Loucy (cell line): ENCODE measurements around the gene APOBEC4.

Experiments used
- H2AFZ ChIP-seq: fragments of 200-600 bp; sonication (generic); 2 replicates; pipeline ENCODE4 v1.6.0; 2016; ENCODE audit warnings: antibody characterized with exemption, mild to moderate bottlenecking, low read length, moderate library complexity
- H3F3A ChIP-seq: fragments of 200-600 bp; 2 replicates; pipeline ENCODE4 v1.6.0; 2016; ENCODE audit warnings: antibody characterized with exemption, low read depth, mild to moderate bottlenecking
- H3K27me3 ChIP-seq: fragments of 200-600 bp; sonication (generic); 2 replicates; pipeline ENCODE4 v1.6.1; 2014; ENCODE audit warnings: low read length, mild to moderate bottlenecking; ENCODE audit not compliant: insufficient read depth, poor library complexity, severe bottlenecking
- H3K36me3 ChIP-seq: fragments of 200-600 bp; sonication (generic); 2 replicates; pipeline ENCODE4 v1.6.1; 2016; ENCODE audit warnings: low read length; ENCODE audit not compliant: insufficient read depth
- H3K4me1 ChIP-seq: fragments of 200-600 bp; sonication (generic); 2 replicates; pipeline ENCODE4 v1.5.1; 2014; ENCODE audit warnings: low read length, mild to moderate bottlenecking; ENCODE audit not compliant: insufficient read depth, poor library complexity, severe bottlenecking
- H3K4me2 ChIP-seq: fragments of 200-600 bp; sonication (generic); 2 replicates; pipeline ENCODE4 v1.6.0; 2014; ENCODE audit warnings: antibody characterized with exemption, low read length, low read depth, mild to moderate bottlenecking; ENCODE audit not compliant: poor library complexity, severe bottlenecking
- H3K4me3 ChIP-seq: fragments of 200-600 bp; sonication (generic); 2 replicates; pipeline ENCODE4 v1.5.1; 2014; ENCODE audit warnings: low read length, mild to moderate bottlenecking, mixed read lengths; ENCODE audit not compliant: poor library complexity, severe bottlenecking
- H3K79me2 ChIP-seq: fragments of 200-600 bp; sonication (generic); 2 replicates; pipeline ENCODE4 v1.6.1; 2014; ENCODE audit warnings: low read length; ENCODE audit not compliant: insufficient read depth
- H3K9ac ChIP-seq: fragments of 200-600 bp; sonication (generic); 2 replicates; pipeline ENCODE4 v1.6.0; 2014; ENCODE audit warnings: mild to moderate bottlenecking, low read depth, low read length, moderate library complexity; ENCODE audit not compliant: poor library complexity, severe bottlenecking
- H3K9me2 ChIP-seq: fragments of 200-600 bp; sonication (generic); replicated peaks from 2 replicates; pipeline ENCODE4 v1.6.1; 2016; ENCODE audit warnings: low read depth, low read length, mixed read lengths
- H3K9me3 ChIP-seq: fragments of 200-600 bp; sonication (generic); 2 replicates; pipeline ENCODE4 v1.6.1; 2014; ENCODE audit warnings: mild to moderate bottlenecking, antibody characterized with exemption, low read length, low read depth; ENCODE audit not compliant: insufficient read depth
- H4K20me1 ChIP-seq: fragments of 200-600 bp; sonication (generic); 2 replicates; pipeline ENCODE4 v1.6.0; 2014; ENCODE audit warnings: antibody characterized with exemption, low read length, mild to moderate bottlenecking; ENCODE audit not compliant: insufficient read depth, poor library complexity, severe bottlenecking
- CTCF ChIP-seq: fragments of 200-600 bp; sonication (generic); conservative IDR thresholded peaks from 2 replicates; pipeline ENCODE4 v1.5.1; 2014; ENCODE audit warnings: mild to moderate bottlenecking, antibody characterized with exemption, low read length
- EZH2phosphoT487 ChIP-seq: fragments of 200-600 bp; IDR thresholded peaks from 2 replicates; pipeline ENCODE4 v1.6.1; 2018; ENCODE audit warnings: antibody characterized with exemption, mild to moderate bottlenecking, moderate library complexity, borderline replicate concordance

APOBEC4 gene

GRCh38 chr1:183654706-183655105 is 1.6 kb upstream of the APOBEC4 start:
- peaks cover 22% of the 10 kb centered on the region for H3K4me1 ChIP-seq
- H2AFZ ChIP-seq, result peak overlapping the region; percentile 69; the same call in 1 of the 2 replicates
- H3K9me2 ChIP-seq, result no peaks in the 10 kb centered on the region
- no peak overlapping the region for H3K9ac ChIP-seq
- H3F3A ChIP-seq, result no peaks in the 10 kb centered on the region
- no peaks in the 10 kb centered on the region for H3K27me3 ChIP-seq
- no peaks in the 10 kb centered on the region for H3K79me2 ChIP-seq
- H3K4me3 ChIP-seq, result no peak overlapping the region
- TF ChIP-seq EZH2phosphoT487, result no peak
- TF ChIP-seq CTCF, result no peak
- H3K36me3 ChIP-seq, result no peaks in the 10 kb centered on the region
- no peaks in the 10 kb centered on the region for H4K20me1 ChIP-seq
- H3K4me2 ChIP-seq, result no peak overlapping the region
- no peaks in the 10 kb centered on the region for H3K9me3 ChIP-seq

GRCh38 chr1:183653876-183654451 is 848 bp upstream of the APOBEC4 start:
- H3K9ac ChIP-seq, result no peak overlapping the region
- no peaks in the 10 kb centered on the region for H3K9me2 ChIP-seq
- H3K4me2 ChIP-seq, result no peak overlapping the region
- H2AFZ ChIP-seq, result no peak overlapping the region
- no peaks in the 10 kb centered on the region for H3K36me3 ChIP-seq
- no peak overlapping the region for H3K4me3 ChIP-seq
- no peak for TF ChIP-seq CTCF
- no peak for TF ChIP-seq EZH2phosphoT487
- peaks cover 22% of the 10 kb centered on the region for H3K4me1 ChIP-seq
- H3K79me2 ChIP-seq, result no peaks in the 10 kb centered on the region
- no peaks in the 10 kb centered on the region for H4K20me1 ChIP-seq
- no peaks in the 10 kb centered on the region for H3K27me3 ChIP-seq
- H3K9me3 ChIP-seq, result no peaks in the 10 kb centered on the region
- no peaks in the 10 kb centered on the region for H3F3A ChIP-seq

- Histone ChIP-seq H3K4me2 (no peak overlapping the region), H3K9ac (no peak overlapping the region)
These were observed 312 bp upstream of the APOBEC4 start for GRCh38 chr1:183653462-183653794.

More at GRCh38 chr1:183653462-183653794, 312 bp upstream of the APOBEC4 start:
- no peaks in the 10 kb centered on the region for H3K9me3 ChIP-seq
- H3K4me3 ChIP-seq, result no peak overlapping the region
- TF ChIP-seq CTCF (no peak), EZH2phosphoT487 (no peak)
- no peaks in the 10 kb centered on the region for H3K27me3 ChIP-seq
- H3F3A ChIP-seq, result no peaks in the 10 kb centered on the region
- H2AFZ ChIP-seq, result no peak overlapping the region
- peaks cover 22% of the 10 kb centered on the region for H3K4me1 ChIP-seq
- no peaks in the 10 kb centered on the region for H3K9me2 ChIP-seq
- H3K79me2 ChIP-seq, result no peaks in the 10 kb centered on the region
- H4K20me1 ChIP-seq, result no peaks in the 10 kb centered on the region
- H3K36me3 ChIP-seq, result no peaks in the 10 kb centered on the region
